Activated CD8-positive, alpha-beta memory T cell treated with anti-CD3 and anti-CD28 coated beads, Interleukin-2, amount 50 U/mL, for 24 hours (primary cell): ENCODE results near the gene TMEM50A.
"Not testable (repeated sequence)": the region's sequence is repeated elsewhere in the genome, so short reads cannot be mapped to it uniquely, and the experiment has no call there.

Experiments used
- DNase-seq: peaks from one replicate; pipeline ENCODE4 v3.0.0-alpha.2; 2020; ENCODE audit errors: extremely low read depth

TMEM50A gene

DNA sequence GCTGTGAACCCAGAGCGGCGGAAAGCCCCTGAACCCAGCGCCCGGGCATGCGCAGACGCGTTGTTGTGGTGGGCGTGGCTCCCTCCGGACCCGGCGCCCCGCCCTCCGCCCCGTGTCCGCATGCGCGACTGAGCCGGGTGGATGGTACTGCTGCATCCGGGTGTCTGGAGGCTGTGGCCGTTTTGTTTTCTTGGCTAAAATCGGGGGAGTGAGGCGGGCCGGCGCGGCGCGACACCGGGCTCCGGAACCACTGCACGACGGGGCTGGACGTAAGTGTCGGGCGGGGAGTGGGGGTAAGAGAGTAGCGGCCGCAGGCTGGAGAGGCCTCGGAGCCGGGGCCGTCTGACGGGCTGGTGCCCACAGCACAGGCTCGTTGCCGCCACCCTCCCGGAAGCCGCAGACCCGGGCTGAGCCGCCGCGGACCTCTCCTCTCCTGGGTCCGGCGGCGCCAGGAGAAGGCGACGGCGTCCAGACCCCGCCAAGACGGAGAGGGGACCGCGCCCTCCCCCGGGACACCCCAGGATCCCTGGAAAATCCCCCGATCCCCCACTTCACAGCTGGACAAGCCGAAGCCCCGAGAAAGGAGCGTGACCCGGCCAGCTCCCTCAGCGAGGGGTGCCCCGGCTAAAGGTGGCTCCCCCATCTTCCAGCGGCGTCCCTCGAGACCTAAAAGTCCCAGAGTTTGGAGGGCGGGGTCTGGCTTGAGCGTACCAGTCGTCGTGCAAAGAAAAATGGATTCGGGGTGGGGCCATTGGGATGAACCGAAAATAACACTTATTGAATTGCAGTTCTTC, at the start of gene TMEM50A:
TSS of gene TMEM50A (plus strand) at position 147 of the 794 bp plus-strand sequence. CDS start 2,153 bp downstream, outside the sequence.
- peak; percentile 77 for DNase-seq

DNA sequence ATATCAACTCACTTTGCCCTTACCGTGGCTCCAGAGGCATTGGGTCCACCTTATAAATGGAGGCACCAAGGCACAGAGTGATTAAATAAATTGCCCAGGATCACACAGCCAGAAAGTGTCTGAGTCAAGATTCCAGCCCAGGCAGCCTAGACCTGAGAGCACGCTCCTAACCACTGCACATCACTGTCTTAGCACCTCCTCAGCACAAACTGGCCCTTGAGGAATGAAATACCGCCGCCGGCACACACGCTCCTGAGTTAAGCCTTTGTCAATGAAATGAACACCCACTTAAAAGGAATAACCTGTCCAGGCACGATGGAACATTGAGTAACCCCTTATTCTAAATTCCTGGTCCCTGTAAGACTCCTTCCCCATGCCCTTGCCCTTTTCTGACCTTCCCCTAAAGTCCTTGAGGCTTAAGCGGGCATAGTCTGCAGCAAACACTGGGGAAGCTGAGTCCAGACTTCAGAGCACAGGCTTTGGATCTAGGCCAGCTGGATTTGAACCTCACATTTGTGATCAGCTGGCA, 49.5 kb upstream of the TMEM50A start:
- DNase-seq, result not testable (repeated sequence)

DNA sequence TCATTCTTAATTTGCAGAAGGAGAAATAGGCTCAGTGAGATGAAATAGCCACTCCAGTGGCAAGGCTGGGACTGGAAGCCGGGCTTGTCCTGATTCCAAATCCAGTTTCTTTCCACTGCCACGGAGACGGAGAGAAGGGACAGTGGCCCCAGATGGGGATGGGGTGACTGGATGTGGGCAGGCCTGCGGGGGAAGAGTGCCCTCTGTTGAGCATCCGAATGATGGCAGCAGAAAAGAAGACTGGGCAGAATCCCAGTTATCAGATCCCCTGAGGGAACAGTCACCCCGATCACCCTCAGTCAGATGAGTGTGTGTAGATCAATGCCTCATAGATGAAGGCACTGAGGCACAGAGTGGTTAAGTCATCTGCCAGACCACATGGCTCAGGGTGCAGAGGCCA, 48.1 kb upstream of the TMEM50A start:
- not testable (repeated sequence) for DNase-seq

DNA sequence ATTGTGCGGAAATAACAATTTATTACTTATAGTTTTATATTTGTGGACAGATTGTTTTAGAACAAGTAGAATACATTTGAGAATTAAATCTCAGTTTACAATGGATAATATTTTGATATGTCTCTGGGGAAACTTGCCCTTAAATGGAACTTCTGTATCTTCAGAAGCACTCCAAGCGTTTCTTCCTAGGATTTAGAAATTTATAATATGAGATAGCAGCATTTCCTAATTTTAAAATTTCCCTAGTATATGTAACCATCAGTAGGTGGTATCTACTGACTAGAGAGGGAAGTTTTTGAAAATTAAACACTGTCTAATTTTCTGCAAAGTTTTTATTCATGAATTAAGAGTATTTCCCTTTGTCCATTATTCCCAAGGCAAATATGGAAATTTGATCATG, 44.7 kb upstream of the TMEM50A start:
- DNase-seq, result not testable (repeated sequence)

DNA sequence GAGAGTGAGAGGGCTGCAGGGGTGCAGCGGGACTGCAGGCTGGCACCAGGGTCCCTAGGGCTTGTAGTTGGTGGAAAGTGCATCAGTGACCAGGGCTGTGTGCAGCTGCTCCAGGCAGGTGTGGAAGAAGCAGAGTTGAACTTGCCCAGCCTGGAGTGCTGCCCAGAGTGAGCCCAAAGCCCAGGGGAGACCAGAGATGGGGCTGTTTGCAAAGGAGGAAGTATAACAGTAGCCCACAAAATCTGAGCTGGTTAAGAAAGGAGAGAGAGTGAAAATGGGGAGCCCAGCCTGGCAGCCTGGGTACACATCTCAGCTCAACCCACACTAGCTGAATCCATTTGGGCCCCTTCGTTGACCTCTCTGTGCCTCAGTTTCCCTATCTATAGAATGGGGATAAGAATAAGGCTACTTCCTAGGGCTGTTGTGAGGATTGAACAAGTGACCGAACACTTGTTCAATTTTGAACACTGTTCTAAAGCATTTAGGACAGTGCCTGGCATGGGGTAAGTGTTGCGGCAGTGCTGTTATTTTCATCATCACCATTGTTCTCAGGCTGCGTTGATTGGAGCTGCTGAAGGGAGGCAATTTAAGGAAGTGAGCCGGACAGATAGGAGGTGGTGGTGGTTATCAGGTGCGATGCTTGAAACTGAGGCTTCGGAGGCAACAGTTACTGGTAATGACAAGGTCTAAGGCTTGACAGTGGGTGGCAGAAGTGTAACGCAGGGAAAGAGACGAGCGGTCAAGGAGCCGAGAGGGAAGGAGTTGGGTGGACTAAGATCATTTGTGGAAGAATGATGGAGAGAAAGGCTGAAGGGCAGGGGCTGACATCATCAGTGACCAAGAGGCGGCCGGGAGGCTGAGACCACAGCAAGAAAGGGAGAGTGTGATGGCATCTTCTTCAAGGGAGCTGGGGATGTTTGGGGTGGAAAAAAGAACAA, 43.0 kb upstream of the TMEM50A start:
- DNase-seq, result not testable (repeated sequence)

DNA sequence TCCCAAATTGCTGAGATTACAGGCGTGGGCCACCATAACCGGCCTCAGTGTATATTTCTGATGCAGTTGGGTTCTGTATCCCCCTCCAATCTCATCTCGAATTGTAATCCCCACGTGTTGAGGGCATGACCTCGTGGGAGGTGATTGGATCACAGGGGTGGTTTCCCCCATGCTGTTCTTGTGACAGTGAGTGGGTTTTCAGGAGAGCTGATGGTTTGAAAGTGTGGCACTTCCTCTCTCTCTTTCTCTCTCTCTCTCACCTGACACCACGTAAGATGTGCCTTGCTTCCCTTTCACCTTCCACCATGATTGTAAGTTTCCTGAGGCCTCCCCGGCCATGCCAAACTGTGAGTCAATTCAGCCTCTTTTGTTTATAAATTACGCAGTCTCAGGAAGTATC, 41.6 kb upstream of the TMEM50A start:
- DNase-seq, result not testable (repeated sequence)

DNA sequence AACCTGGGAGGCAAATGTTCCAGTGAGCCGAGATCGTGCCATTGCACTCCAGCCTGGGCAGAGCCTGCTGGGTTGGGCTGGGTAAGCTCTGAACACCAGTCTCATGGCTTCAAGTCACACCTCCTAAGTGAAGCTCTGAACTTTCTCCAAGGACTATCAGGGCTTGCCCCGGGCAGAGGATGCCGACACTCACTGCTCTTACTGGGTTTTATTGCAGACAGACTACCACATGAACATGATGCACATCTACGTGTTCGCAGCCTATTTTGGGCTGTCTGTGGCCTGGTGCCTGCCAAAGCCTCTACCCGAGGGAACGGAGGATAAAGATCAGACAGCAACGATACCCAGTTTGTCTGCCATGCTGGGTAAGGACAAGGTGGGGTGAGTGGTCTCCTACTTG, 37.4 kb upstream of the TMEM50A start:
- DNase-seq, result not testable (repeated sequence)

DNA sequence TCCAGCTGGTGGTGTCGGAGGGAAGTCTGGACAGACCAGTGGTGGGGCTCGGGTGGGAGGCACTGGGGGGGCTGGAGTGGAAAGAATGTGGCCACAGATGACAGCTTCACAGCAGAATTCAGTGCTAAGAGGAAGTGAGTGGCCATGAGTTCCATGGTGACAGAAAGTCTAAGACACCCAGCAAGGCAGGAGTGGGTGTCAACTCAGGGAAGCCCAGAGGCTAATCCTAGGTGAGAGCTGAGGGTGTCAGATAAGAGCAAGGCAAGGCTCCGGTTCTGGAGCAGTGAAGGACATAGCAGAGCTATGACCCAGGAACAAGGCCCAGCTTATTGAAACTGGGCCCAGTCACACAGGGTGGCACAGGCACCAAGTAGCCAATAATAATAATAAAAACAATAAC, 35.8 kb upstream of the TMEM50A start:
- DNase-seq, result not testable (repeated sequence)

DNA sequence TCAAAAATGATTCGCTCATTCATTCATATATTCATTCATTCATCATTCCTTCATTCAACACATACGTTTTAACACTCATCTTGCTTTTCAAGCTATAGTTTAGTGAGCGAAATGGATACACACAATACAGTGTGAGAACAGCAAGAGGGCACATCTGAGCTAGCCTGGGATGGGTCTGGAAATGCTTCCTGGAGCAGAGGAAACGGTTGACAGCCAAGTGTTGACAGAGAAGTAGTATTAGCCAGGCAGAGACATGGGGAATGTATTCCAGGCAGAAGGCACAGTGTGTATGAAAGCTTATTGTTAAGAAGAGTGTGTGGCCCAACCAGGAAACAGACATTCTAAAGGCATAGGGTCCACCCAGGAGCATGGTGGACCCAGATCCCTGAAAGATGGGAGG, 33.2 kb upstream of the TMEM50A start:
- DNase-seq, result not testable (repeated sequence)

DNA sequence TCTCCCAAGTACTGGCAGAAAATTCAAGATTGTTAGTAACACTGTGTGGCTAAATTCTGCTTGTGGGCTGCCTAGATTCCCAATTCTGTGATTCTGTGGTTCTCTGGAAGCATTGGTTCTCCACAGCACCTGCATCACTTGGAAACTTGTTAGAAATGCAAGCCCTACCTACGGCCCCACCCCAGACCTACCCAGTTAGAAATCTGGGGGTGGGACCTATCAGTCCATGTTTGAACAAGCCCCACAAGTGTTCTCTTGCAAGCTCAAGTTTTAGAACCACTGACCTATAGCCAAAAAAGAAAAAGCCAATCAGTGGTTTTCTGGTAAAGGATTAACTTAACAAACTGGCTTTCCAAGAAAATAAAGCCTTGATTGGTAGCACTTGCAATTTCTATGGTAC, 30.0 kb upstream of the TMEM50A start:
- not testable (repeated sequence) for DNase-seq

DNA sequence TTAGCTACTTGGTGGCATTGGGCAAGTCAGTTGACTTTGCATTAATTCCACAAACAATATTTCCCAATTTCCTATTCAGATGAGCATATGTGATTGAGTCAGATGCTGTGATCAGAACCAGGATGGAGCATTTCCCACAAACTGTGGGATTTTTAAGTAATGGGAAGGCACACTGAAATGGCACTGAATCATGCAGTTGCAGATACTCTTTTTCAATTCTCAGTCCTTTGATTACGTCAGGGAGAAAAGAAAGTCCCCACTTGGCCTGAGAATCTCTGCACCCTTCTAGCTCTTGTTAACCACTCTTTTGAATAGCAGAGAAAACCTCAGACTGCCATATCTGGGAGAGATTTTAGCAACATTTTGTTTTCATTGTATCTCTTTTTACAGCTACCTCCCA, 29.0 kb upstream of the TMEM50A start:
- DNase-seq, result not testable (repeated sequence)

DNA sequence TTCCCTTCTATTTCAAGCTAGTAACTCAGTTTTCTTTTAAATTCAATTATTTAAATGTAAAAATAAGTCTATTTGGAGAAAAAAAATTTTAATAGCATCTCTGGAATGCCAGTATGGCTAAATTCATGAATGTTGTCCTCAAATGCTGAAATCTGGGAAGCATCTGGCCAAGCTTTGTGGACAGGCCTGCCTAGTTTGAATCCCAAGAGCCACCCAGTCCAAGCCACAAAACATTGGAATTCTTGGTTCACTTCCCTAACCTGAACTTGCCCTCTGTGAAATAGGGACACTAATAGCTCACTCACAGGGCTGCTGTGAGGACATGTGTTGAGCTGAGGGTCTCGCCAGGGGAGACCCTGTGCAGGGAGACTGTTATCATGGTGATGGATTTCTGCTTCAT, 28.6 kb upstream of the TMEM50A start:
- not testable (repeated sequence) for DNase-seq

DNA sequence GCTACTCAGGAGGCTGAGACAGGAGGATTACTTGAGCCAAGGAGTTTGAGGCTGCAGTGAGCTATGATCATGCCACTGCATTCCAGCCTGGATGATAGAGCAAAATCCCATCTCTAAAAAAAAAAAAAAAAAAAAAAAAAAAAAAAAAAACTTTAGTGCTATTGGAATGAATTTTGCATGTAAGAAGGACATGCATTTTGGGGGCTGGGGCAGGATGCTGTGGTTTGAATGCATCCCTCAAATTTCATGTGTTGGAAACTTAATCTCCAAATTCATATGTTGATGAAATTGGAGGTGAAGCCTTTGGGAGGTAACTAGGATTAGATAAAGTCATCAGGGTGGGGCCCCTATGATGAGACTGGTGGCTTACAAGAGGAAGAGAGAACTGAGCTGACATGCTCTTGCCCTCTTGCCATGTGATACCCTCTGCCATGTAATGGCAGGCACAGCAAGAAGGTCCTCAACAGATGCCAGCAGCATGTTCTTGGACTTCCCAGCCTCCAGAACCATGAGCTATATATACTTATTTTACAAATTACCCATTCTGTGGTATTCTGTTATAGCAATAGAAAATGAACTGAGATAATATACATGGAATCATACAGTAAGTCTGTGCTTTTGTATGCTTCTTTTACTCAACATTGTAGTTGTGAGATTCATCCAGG, 25.2 kb upstream of the TMEM50A start:
- DNase-seq, result not testable (repeated sequence)

DNA sequence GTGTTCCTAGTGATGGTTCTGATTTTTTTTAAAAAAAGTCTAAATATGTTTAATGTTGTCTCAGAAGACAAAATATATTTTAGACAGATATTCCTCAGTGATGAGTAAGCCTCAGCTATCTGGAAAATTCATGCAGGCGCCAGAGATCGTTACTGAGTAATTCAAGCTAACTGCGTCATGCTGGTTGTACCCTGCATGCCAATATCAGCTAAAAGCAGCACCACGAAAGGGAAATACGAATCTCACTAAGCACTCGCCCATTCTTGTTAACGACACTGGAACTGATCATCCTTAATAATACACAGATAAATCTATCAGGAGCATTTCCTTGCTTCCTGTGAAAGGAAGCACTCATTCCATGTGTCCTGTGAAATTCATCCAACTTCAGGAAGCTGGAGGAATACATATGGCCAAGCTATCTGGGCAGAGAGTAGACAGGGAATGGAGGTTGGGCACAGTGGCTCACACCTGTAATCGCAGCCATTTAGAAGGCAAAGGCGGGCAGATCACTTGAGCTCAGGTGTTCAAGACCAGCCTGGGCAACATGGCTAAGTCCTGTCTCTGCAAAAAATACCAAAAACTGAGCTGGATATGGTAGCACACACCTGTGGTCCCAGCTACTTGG, 17.7 kb upstream of the TMEM50A start:
- DNase-seq, result not testable (repeated sequence)

DNA sequence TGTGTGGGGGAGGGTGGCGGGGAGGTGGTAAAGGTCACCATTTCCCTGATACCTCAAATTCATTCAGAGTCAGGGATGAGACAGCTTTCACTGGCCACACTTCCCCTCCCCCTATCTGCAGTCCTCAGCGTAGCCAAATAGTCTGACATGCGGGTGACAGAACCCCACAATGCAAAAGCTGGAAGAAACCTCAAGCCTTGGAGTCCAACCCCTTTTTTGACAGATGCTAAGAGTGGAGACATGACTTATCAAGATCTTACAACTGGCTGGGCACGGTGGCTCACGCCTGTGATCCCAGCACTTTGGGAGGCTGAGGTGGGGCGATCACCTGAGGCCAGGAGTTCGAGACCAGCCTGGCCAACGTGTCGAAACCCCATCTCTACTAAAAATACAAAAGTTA, 16.0 kb upstream of the TMEM50A start:
- not testable (repeated sequence) for DNase-seq

DNA sequence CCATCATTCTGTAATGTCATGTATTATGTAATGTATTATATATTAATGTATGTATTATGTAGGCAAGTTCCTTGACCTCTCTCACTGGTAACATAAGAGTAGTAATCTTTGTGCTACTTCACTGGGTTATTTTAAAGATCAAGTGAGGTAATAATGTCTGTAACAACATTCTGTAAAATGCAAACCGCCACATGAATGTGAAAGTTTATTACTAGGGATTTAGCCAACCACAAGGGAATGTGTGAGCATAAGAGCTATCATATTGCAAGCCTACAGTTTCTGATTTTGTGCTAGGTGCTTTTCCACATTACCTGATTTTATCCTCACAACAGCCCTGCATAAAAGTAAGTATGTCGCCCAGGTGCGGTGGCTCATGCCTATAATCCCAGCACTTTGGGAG, 13.7 kb upstream of the TMEM50A start:
- not testable (repeated sequence) for DNase-seq

DNA sequence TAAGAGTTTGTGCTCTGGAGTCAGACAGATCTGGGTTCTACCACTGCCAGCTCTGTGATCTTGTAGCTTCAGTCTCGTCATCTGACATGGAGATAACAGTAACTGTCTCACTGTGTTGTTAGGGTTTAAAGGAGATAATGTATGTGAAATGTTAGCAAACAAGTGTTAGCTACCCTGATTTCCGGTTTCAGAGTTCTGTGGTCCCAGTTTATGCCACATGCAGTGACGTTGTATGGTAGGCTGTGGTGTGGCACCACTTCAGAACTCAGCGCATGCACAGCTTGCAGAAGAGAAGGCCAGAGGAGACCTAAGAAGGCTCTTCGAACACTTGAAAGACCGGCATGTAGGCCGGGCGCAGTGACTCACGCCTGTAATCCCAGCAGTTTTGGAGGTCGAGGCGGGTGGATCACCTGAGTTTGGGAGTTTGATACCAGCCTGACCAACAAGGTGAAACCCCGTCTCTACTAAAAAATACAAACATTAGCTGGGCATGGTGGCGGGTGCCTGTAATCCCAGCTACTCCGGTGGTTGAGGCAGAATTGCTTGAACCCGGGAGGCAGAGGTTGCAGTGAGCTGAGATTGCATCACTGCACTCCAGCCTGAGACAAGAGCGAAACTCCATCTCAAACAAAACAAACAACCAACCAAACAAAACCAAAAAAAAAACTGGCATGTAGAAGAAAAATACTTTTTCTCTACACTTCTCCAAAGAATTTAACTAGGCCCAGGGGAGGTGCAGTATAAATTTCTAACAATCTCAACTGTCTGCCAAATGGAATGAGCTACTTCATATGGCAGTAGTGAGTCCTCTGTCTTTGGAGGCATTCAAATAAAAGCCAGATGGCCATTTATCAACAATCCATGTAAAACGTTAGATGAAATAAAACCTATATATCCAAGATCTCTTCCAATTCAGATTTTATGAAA, 10.0 kb upstream of the TMEM50A start:
- DNase-seq, result not testable (repeated sequence)

DNA sequence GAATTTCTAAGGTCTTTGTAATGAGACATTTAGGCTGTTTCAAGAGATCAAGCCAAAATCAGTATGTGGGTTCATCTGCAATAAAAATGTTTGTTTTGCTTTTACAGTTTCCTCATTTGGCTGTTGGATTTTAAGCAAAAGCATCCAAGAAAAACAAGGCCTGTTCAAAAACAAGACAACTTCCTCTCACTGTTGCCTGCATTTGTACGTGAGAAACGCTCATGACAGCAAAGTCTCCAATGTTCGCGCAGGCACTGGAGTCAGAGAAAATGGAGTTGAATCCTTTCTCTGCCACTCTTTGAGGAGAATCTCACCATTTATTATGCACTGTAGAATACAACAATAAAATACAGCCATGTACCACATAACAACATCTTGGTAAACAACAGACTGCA, 9.3 kb upstream of the TMEM50A start:
- not testable (repeated sequence) for DNase-seq

DNA sequence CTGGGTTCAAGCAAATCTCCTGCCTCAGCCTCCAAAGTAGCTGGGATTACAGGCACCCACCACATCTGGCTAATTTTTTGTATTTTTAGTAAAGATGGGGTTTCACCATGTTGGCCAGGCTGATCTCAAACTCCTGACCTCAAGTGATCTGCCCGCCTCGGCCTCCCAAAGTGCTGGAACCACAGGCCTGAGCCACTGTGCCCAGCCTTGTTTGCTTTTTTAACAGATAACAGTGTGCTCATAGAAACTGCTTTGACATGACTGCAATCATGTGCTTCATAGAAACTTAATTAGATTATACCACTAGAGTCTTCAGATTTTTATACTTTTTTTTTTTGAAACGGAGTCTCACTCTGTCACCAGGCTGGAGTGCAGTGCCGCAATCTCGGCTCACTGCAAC, 8.8 kb upstream of the TMEM50A start:
- not testable (repeated sequence) for DNase-seq

DNA sequence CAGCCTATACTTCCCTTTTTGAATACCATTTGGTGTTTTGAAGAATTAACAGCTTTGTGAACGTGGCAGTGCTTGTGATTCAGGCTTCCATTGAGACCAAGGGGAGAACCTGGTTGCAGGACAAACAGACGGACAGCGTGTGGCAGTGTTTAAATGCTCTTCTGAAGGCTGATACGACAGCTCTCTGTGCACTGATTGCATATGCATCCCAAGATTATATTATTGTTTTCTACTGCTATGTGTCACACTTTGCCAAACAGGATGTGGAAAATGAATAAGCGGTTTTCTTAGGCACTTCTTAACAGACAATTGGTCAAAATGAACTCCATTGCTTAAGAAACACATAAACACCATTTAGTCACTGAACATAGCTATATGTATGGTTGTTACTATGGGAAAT, 8.2 kb upstream of the TMEM50A start:
- not testable (repeated sequence) for DNase-seq
